Stimulated activated naive CD8-positive, alpha-beta T cell treated with anti-CD3 and anti-CD28 coated beads, Interleukin-15, Interleukin-2, amounts not matched to agents 100 ng/mL and 50 ng/mL, for 24 hours (primary cell): ENCODE measurements around the gene TMEM151A.

Experiments
- H3K27ac Mint-ChIP-seq: one replicate; pipeline ENCODE4 v1.8.0; 2021; ENCODE audit warnings: mild to moderate bottlenecking, mixed read lengths
- H3K27me3 Mint-ChIP-seq: one replicate; pipeline ENCODE4 v1.8.0; 2021; ENCODE audit warnings: mixed read lengths
- H3K36me3 Mint-ChIP-seq: one replicate; pipeline ENCODE4 v1.8.0; 2021; ENCODE audit warnings: low read depth, mixed read lengths
- H3K4me1 Mint-ChIP-seq: one replicate; pipeline ENCODE4 v1.8.0; 2021; ENCODE audit warnings: low read depth, mixed read lengths
- H3K4me3 Mint-ChIP-seq: one replicate; pipeline ENCODE4 v1.8.0; 2021; ENCODE audit warnings: mild to moderate bottlenecking, mixed read lengths
- H3K9me3 Mint-ChIP-seq: one replicate; pipeline ENCODE4 v1.8.0; 2021; ENCODE audit warnings: mixed read lengths

The TMEM151A gene

DNA sequence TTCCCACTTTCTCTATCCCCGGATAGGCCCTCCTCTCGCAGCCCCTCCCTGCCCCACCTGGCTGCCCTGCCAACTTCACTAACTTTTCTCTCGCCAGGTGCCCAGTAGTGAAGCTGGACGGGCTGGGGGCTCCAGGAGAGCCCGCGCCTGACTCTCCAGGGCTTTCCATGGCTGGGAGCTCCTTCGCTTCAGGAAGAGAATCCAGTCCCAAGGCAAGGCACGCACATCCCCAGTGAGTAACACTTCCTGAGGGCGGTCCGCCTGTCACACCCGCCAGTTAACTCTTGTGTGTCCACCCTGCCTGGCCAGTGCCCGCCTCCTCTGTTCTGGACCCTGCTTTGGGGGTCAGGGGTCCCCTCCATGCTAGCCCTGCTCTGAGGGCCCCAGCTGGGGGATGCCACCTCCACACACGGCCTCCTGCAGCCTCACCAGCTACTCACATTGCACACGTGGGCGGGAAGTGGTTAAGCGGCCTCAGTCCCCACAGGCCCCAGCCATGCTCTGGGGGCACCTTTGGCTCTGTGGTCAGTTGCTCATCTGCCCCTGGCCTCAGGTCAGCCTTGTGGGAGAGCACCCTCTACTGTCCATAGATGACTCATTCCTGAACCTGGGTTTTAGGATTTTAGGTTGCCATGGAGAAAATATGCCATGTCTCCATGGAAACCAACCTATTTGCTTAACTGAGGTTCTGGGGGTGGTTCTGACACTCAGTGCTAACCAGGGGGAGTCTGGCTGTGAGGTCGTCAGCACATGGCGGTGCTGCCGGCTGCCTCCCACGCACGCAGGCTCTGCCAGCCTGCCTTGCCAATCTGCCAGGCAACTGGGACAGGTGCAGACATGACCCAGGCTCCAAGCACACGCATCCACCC is 44.8 kb downstream of the TMEM151A start, which contains the start of gene RIN1:
TSS of gene RIN1 (minus strand) at position 201 of the 869 bp plus-strand sequence. CDS start at position 169, 32 bp downstream.
- H3K9me3 Mint-ChIP-seq: no peaks in the 10 kb centered on the region
- H3K4me3 Mint-ChIP-seq: peak within 1 kb of the TSS; percentile 66
- H3K4me1 Mint-ChIP-seq: peaks cover 34% of the 10 kb centered on the region
- H3K27ac Mint-ChIP-seq: peak within 1 kb of the TSS; percentile 83
- H3K27me3 Mint-ChIP-seq: no peaks in the 10 kb centered on the region
- H3K36me3 Mint-ChIP-seq: peaks cover 27% of the 10 kb centered on the region

DNA sequence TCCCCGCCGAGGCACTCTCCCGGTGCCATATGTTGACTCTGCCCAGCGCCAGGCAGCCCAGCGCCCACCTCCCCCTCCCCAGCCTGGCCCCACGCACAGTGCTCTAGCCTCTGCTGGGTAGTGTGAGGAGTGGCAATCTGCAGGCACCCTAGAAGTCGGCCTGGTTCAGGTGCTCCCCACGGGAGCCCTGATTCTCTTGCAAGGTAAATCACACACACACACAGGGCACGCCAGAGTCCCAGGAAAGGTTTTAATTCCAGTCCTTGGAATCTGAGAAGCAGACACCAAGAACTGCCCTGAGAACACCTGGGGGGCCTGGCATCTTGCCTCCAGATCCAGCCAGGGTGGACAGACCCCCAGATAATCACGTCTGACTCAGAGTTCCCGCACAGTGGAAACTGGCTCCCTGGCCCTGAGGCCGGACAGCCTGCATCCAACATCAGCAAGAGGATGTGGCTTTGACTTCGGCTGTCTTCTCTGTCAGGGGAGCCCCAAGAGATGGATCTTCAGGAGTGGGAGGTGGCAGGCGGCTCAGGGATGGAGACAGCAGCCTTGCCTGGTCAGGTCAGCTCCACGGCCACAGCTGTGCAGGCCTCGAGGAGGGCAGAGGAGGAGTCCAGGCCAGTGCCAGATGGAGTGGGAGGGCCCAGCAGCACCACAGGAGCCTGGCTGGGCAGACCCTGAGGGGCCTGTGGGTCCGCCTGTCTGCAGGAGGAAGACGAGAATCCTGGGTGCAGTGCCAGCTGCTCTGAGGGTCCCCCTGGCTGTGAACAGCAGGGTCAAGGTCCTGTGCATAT is 45.6 kb downstream of the TMEM151A start:
- H3K27ac Mint-ChIP-seq: peak overlapping the region; percentile 83
- H3K4me1 Mint-ChIP-seq: peaks cover 34% of the 10 kb centered on the region

DNA sequence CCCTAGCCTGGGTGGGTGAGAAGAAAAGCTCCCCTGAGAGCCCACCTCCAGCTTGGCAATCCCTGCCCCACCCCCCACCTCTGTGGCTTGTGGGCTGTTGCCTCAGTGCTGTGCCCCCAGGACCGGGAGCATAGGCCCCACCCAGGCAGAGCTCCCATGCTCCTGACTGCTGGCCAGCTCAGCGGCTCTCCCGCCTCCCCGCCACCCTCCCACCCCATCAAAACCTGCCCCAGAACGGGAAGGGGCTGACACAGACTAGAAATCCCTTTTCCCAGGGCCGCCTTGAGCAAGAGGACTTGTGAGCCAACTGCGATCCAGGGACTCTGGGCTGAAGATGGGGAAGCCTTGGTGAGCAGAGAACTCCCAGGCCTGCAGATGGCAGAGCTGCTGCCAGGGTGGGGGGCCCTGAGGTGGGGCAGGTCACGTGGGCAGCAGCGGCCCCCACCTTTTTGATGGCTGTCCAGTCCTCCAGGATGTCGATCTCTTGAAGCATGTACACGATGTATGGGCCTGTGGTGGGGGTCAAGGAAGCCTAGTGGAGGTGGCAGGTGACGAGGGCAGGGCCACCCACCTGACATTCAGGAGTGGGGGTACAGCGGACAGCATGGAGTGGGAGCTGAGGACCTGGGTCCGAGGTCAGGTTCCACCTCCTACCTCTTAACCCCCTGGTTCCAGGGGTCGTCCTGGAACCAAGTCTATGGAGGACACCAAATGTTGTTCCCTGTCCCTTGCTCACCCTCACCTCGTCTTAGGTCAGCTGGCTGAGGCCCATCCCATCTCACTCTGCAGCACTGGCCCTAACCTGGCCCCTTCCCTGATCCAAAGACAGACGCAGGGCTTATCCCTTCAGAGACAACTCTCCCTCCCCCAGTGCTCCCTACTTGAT is 46.8 kb downstream of the TMEM151A start:
- no peak overlapping the region for H3K27ac Mint-ChIP-seq
- peaks cover 40% of the 10 kb centered on the region for H3K4me1 Mint-ChIP-seq
- no peaks in the 10 kb centered on the region for H3K27me3 Mint-ChIP-seq
- peaks cover 42% of the 10 kb centered on the region for H3K36me3 Mint-ChIP-seq
- H3K9me3 Mint-ChIP-seq: no peaks in the 10 kb centered on the region
- no peak overlapping the region for H3K4me3 Mint-ChIP-seq

More for the DNA sequence above, 45.6 kb downstream of the TMEM151A start:
- Mint-ChIP-seq H3K4me3 (peak overlapping the region; percentile 66), H3K36me3 (peaks cover 35% of the 10 kb centered on the region), H3K27me3 (no peaks in the 10 kb centered on the region), H3K9me3 (no peaks in the 10 kb centered on the region)

DNA sequence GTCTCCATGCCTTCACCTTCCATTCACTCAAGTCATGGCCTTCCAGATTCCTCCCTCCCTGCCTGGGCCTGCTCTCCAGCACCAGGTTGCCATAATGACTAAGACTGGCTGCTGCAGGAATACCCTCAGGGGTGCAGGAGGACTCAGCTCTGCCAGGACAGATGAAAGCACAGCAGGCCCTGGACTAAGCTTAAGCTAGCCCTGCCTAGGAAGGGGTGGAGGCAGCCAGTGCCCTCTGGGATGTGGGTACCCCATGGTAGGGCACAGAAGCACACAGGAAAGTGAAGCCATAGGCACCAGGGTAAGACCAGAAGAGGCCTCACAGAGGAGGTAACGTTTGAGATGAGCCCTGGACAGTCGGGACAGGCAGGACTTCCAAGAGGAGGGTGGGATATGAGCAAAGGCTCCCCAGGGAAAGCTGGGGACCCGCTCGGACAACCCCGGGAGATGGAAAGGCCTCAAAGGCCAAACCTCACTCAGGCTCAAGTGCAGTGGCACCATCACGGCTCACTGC is 47.5 kb downstream of the TMEM151A start:
- no peak overlapping the region for H3K27ac Mint-ChIP-seq

DNA sequence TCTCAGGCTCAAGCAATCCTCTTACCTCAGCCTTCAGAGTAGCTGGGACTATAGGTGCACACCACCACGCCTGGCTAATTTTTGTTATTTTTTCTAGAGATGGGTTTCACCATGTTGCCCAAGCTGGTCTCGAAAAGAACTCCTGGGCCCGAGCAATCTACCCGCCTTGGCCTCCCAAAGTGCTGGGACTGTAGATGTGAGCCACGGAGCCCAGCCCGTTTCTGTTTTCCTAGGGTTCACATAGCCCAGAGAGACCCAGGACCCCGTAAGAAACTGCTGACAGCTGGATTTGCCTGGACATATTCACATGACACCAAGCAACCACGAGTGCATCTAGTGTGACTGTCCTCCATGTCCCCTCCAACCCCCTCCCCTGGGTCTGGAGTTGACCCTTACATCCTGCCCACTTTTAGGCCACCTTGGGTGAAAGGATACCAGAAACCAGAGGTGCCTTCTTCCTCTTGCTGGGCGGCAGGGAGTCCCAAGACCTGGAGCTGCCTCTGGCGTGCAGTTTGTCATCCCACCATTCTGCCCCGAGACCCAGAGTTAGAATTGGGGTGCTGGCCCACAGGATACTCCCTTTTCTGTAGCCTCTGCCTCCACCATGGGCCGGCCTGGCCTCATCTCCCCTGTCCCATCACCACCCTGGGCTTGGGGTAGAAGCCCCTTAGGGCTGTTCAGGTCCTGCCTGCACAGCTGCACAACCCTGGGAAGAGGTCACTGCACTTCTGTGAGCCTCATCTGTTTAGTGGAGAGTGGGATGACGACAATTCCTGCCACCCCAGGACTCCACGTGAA is 48.2 kb downstream of the TMEM151A start:
- no peaks in the 10 kb centered on the region for H3K27me3 Mint-ChIP-seq
- H3K36me3 Mint-ChIP-seq: peaks cover 42% of the 10 kb centered on the region
- no peak overlapping the region for H3K27ac Mint-ChIP-seq
- no peak overlapping the region for H3K4me3 Mint-ChIP-seq
- no peaks in the 10 kb centered on the region for H3K9me3 Mint-ChIP-seq
- peaks cover 54% of the 10 kb centered on the region for H3K4me1 Mint-ChIP-seq

More for the DNA sequence above, 47.5 kb downstream of the TMEM151A start:
- Mint-ChIP-seq H3K27me3 (no peaks in the 10 kb centered on the region), H3K4me1 (peaks cover 47% of the 10 kb centered on the region), H3K4me3 (no peak overlapping the region), H3K36me3 (peaks cover 42% of the 10 kb centered on the region), H3K9me3 (no peaks in the 10 kb centered on the region)

DNA sequence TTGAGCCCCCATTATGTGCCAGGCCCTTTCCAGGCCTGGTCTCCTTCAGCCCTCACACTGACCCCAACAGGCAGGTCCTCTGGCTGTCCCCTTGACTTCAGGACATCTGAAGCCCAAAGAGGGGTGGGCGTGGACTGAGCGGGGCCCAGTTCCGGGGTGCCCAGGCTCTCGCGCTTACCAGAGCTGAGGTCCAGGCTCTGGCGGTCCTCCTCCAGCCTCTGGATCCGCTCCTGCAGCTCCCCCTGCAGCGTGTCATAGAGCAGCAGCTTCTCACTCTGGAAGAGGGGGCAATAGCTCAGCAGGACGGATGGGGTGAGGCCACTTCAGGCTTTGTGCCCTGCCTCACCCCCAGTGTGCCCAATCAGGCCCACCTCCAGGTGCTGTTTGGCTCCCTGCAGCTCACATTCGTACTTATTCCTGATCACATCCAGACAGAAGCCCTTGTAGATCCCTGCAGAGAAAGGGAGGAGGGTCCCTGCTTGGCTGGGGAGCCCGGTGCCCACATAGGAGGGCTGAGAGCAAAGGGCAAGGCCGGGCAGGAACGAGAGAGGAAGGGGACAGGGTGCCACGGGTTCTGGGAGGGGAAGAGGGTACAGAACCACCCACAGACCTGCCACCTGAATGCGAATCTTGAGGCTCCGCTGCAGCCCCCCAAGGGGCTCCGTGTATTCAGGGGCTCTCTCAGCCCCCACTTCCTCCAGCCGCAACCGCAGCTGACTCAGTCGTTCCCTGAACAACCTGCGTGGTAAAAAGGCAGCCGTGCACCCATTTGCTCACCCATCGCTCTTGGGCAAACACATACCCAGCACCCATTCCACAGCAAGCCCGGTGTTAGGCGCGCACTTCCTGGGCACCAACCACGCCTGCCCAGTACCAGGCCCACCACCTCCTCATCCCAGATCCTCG is 49.2 kb downstream of the TMEM151A start:
- H3K27ac Mint-ChIP-seq: no peak overlapping the region
- H3K36me3 Mint-ChIP-seq: peaks cover 42% of the 10 kb centered on the region
- H3K4me3 Mint-ChIP-seq: no peak overlapping the region
- H3K27me3 Mint-ChIP-seq: no peaks in the 10 kb centered on the region
- peaks cover 57% of the 10 kb centered on the region for H3K4me1 Mint-ChIP-seq
- H3K9me3 Mint-ChIP-seq: no peaks in the 10 kb centered on the region

DNA sequence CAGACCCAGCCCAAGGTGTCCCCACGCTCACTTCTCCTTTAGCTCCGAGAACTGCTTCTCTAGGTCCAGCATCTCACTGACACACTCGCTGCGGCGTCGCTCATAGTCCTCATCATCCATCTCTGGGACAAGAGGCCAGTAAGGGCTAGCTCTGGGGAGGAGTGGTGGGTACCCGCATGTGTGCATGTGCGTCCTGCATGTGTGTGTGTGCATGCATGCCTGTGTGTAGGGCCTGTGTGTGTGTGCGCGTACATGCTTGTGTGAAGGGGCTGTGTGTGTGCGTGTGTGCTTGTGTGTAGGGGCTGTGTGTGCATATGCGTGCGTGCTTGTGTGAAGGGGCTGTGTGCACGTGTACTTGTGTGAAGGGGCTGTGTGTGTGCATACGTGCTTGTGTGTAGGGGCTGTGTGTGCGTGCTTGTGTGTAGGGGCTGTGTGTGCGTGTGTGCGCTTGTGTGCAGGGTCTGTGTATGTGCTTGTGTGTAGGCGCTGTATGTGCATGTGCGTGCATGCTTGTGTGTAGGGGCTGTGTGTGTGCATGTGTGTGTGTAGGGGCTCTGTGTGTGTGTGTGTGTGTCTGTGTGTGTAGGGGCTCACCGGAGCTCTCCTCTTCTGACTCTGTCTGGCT is 49.9 kb downstream of the TMEM151A start:
- H3K36me3 Mint-ChIP-seq: peaks cover 42% of the 10 kb centered on the region
- H3K4me3 Mint-ChIP-seq: no peak overlapping the region
- H3K4me1 Mint-ChIP-seq: peaks cover 57% of the 10 kb centered on the region

DNA sequence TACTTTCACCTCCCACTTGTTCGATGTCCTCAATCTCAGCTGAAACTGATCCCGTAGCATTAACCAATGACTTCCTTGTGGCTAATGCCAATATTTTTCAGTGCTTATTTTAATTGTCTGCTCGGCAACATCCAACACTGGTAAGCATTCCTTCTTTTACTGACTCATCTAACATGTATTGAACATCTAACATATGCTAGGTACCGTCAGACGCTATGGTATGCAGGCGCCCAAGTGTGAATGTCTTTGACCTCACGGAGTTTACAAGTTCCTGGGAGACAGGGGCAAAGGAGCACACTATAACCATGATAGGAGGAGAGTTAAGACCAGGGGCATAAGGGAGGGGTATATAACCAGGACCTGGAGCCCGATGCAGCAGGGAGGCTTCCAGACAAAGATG is 51.5 kb downstream of the TMEM151A start:
- Mint-ChIP-seq H3K27ac (no peak overlapping the region), H3K27me3 (peaks cover 4% of the 10 kb centered on the region), H3K36me3 (peaks cover 35% of the 10 kb centered on the region), H3K4me1 (peaks cover 46% of the 10 kb centered on the region), H3K4me3 (peak overlapping the region; percentile 86), H3K9me3 (no peaks in the 10 kb centered on the region)

More for the DNA sequence above, 49.9 kb downstream of the TMEM151A start:
- H3K27ac Mint-ChIP-seq: no peak overlapping the region
- H3K27me3 Mint-ChIP-seq: no peaks in the 10 kb centered on the region
- no peaks in the 10 kb centered on the region for H3K9me3 Mint-ChIP-seq

DNA sequence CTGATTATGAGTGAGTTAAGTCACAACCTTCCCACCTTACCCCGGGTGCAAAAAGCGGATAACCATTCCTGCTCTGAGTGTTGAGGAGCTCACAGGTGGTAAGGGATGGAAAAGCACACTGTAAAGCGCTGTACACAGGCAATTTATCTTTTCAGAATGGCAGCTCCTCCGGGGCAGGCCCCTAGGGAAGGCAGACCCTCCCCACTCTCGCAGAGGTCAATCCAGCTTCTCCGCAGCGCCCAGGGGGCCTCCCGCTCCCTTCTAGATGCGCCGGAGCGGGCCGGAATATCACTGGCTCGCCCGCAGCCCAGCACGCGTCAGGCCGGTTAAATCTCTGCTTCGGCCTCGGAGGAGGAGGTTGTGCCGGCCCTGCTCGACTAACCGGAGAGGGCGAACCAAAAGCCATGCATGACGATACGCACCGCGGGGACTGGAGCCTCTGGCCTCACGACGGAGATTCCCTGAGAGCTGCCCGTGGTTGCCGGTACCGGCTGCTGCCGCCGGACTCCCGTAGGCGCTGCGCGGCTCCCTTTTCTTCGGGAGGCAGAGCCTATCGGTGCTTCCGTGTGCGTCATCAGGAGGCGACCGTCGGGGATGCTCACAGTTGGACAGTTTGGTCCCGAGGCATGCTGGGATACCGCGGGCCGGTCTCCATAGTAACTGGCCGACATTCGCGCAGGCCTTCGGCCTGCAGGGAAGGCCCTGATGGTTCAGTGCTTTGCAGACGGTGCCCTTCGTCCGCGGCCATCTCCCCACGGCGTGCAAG is 53.0 kb downstream of the TMEM151A start, which contains the start of gene BRMS1:
TSS of gene BRMS1 (minus strand) at position 555 of the 766 bp plus-strand sequence. CDS start 2,870 bp downstream, outside the sequence.
- peak within 1 kb of the TSS; percentile 88 for H3K27ac Mint-ChIP-seq
- H3K4me1 Mint-ChIP-seq: peaks cover 48% of the 10 kb centered on the region
- peaks cover 26% of the 10 kb centered on the region for H3K36me3 Mint-ChIP-seq
- H3K9me3 Mint-ChIP-seq: no peaks in the 10 kb centered on the region
- H3K4me3 Mint-ChIP-seq: peak within 1 kb of the TSS; percentile 86
- H3K27me3 Mint-ChIP-seq: peaks cover 4% of the 10 kb centered on the region

DNA sequence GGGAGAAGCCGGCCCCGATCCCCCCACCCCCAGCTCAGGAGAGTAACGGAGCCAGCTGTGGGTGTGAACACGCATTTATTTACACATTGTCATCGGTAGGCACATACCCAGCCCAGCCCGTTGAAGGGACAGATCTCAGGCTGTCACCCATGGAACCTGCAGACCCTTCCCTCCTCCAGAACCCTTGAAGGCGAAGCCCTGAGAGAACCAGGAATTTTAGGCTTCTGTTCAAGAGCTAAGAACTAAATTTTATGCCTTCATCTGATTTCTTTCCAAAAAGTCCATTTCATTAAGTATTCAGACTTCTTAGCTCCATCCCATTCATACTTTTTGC is 53.6 kb downstream of the TMEM151A start:
- Mint-ChIP-seq H3K4me1 (peaks cover 48% of the 10 kb centered on the region), H3K36me3 (peaks cover 23% of the 10 kb centered on the region), H3K27ac (peak overlapping the region; percentile 88), H3K27me3 (peaks cover 4% of the 10 kb centered on the region), H3K9me3 (no peaks in the 10 kb centered on the region), H3K4me3 (peak overlapping the region; percentile 86)
